Activated CD8-positive, alpha-beta memory T cell treated with anti-CD3 and anti-CD28 coated beads for 4 hours (primary cell): Measurements from ENCODE around the gene STMN3.
"Not testable (repeated sequence)": the region's sequence is repeated elsewhere in the genome, so short reads cannot be mapped to it uniquely, and the experiment has no call there.

ENCODE experiments used
- DNase-seq, 2 donors: peaks; one replicate each; pipeline ENCODE4 v3.0.0-alpha.2; 2020; ENCODE audit warnings: low read depth in 2 of 2

Gene STMN3

DNA sequence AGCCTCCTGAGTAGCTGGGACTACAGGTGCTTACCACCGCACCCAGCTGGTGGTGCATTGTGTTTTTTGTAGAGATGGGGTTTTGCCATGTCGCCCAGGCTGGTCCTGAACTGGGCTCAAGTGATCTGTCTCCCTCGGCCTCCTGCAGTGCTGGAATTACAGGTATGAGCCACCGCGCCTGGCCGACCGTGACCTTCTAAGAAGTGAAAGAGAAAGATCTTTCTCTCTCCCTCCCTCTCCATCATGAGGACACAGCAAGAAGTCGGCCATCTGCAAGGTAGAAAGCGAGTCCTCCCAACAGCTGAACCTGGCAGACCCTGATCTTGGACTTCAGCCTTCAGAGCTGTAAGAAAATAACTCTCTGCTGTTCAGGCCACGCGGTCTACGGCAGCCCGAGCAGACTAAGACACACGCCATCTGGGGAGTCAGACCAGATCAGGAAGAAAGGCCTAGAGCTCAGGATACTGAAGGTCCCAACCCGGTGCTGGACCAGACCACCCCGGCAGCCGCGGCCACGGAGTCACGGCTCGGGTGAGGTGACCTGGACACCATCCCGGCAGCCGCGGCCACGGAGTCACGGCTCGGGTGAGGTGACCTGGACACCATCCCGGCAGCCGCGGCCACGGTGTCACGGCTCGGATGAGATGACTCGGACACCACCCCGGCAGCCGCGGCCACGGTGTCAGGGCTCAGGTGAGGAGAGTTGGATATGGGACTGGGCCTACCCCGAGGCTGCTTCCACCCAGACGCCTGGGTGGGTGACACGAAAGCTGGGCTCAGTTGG is 35.9 kb downstream of the STMN3 start:
- no peak for DNase-seq

DNA sequence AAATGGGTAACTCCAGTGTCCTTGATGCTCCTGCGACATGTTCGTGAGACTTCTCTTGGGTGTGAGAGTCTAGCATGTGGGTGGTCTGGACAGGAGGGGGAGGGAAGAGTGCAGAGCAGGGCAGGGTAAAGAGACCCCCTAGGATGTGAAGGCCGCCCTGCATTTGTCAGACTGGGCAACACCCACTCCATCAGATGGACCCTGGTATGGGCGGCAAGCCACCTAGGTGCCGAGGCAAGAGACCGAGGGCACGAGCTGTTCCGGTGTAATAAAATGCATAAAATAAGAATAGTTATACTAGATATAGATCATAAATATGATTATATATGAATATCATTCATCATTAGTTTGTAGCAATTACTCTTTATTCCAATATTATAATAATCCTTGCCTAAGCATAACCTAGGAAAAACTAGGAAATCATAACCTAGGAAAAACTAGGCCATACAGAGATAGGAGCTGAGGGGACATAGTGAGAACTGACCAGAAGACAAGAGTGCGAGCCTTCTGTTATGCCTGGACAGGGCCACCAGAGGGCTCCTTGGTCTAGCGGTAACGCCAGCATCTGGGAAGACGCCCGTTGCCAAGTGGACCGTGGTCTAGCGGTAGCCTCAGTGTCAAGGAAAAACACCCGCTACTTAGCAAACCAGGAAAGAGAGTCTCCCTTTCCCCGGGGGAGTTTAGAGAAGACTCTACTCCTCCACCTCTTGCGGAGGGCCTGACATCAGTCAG is 39.2 kb downstream of the STMN3 start:
- DNase-seq = not testable (repeated sequence)

DNA sequence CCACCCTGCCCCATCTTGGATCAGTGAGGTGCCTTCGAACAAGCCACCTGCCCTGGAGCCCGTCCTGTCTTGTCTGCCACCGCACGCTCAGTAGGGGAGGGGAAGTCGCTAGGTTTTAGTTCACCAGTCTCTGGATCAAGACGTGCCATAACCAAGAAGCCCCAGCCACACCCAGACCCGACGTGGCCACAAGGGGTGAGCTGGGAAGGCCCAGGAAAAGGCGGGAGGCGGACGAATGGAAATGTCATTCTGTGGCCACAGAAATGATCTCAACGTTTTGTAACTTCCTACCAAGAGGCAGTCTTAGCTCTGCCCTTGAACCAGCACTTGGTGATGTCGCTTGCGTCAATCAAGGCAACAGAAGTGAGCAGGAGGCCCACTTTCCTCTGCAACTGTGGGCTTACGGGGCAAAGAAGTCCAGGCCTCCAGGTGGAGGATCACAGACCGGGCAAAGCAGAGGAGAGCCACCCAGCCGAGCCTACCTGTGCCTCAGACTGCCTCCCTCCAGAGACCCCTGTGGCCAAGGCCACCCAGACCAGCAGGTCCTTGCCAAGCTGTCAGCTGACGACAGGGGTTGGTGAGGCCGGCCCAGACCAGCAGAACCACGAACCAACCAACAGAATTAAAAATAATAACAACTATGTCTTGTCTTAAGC is 40.8 kb downstream of the STMN3 start:
- no peak for DNase-seq

DNA sequence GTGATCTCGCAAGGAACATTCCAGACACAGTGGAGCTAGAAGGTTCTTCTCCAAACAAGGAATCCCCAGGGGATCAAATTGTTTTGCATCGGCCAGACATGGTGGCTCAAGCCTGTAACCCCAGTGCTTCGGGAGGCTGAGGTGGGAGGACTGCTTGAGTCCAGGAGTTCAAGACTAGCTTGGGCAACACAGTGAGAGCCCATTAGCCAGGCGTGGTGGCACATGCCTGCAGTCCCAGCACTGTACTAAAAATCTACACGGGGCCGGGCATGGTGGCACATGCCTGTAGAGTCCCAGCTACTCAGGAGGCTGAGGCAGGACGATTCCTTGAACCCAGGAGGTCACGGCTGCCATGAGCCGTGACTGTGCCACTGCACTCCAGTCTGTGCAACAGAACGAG is 41.6 kb downstream of the STMN3 start:
- no peak for DNase-seq

DNA sequence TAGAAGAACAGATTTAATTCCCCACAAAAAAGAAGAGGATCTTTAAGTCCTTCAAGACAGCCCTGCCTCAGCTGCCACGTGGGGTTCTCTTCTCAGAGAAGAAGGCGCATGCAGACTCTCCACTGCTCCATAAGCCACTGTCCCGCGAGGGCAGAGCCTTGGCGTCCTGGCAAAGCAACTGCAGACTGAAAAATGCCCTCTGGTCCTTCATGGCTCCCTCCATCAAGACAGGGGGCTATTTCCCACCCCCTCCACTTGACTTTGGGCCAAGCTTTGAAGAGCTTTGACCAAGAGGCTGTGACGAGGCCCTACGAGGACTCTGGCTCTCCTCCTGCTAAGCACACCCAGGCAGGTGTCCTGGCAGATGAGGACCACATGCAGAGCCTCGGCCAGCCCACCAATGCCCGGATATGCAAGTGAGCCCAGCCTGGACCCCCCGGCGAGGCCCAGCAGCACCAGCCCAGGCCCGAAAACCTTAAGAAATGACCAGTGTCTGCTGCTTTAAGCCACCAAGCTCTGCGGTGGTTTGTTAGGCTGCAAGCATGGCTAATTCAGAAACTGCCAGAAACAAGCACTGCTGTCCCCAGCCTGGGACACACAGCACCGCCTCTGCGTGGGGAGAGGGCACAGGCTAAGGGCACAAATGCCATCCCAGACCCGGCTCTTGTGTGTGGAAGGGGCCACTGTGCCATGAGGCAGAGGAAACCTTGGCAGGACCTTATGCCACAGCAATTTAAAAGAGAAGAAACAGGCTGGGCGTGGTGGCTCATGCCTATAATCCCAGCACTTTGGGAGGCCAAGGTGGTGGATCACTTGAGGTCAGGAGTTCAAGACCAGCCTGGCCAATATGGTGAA is 42.4 kb downstream of the STMN3 start:
- DNase-seq = no peak

DNA sequence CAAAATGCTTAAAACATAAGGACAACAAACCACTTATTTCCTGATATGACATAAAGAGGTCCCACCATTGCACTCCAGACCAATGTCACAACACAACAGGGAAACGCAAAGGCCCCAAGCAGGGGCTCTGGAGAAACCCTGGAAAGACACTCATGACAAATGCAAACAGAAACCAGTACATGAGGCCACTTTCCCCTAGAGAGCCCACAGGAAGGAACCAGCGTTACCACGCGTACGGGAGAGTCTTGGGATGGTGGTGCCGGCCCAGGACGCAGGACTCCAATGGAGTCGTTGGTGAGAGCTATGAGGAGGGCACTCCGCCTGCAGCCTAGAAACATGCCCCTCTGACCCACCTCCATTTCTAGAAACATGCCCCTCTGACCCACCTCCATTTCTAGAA is 46.5 kb downstream of the STMN3 start:
- no peak for DNase-seq

- DNase-seq = no peak
Observed at GRCh38 chr20:63602321-63602720, 50.9 kb downstream of the STMN3 start.

- DNase-seq = not testable (repeated sequence)
Observed at GRCh38 chr20:63601679-63602078, 51.5 kb downstream of the STMN3 start.

- no peak for DNase-seq
Observed at GRCh38 chr20:63599396-63600050, 53.7 kb downstream of the STMN3 start.

- DNase-seq = no peak
Observed at GRCh38 chr20:63598479-63599395, 54.5 kb downstream of the STMN3 start.

DNA sequence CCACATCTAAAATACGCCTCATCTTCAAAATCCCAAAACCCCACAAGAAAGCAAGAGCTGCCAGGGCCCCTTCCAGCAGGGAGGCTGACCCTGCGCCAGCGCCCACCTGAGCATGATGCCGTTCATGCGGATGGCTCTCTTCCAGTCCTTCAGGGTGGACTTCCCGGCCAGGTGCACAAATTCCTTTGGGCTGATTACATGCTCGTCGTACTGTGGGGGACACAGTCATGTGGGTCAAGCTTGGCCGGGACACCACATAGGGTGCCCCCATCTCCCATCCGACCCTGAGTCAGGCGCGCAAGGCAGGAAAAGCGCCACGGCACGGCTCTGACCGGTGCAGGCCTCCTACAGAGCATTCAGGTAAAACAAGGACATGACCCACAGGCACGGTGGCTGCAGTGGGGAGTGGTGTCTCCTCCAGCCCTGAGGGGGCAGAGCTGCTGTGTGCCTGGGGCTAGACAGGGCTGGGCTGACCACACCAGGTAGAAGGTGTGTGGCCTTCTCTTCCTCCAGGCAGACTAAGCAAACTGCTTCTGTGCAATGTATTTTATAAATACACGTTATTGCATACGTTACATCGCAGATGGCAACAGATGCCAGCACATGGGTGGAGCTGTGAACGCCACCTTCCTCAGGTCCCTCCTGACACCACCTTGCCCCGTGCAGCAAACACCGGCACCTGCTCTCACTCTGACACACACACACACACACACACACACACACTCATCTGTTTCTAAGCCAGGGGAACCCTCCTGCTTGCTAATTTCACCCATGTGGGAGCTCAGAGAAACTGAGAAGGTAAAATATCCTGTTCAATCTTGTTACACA is 55.4 kb downstream of the STMN3 start:
- no peak for DNase-seq

DNA sequence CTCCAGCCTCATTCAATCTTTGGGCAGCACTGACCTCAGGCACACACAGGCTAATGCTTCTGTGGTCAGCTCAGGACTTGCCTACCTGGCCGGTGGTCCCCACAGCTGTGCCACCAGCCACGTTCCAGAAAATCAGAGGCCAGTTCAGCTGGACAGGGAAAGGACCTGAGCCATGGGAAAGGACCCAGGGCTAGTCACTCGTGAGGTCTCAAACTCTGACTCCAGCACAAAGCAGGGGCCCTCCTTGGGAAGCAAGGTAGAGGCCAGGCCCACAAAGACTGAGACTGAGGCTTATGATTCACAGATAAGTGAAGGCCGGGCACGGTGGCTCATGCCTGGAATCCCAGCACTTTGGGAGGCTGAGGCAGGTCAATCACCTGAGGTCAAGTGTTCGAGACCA is 56.8 kb downstream of the STMN3 start:
- DNase-seq = no peak

DNA sequence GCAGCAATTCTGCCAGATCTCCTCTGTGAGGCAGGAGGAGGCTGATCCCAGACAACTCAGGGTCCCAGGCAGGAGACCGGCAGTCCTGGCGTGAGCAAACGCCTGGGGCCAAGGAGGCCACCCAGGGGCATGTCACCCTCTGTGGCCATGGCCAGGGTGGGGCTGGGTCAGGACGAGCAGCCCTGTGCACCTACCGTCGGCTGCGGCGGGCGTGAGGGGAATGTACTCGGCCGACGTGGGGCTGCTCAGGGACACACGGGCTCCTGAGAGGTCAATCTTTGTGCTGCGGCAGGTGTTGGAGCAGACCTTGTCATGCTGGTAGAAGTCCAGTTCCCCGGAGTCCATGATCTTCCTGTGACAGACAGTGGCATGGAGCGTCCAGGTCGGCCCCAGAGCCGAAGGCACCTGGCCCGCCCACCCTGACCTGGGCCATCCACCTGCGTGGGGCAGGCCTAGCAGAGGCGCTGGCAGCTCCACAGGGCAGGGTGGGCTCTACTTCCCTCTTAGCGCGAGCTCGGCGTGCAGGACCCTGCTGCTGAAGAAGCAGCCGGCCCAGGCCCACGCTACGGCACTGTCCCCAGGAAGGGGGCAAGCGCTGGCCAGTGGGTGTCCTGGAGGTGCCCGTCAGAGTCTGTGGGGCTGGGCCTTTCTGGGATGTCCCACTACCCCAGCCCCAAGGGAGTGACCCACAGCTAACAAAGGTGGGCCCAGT is 57.7 kb downstream of the STMN3 start:
- DNase-seq = no peak

DNA sequence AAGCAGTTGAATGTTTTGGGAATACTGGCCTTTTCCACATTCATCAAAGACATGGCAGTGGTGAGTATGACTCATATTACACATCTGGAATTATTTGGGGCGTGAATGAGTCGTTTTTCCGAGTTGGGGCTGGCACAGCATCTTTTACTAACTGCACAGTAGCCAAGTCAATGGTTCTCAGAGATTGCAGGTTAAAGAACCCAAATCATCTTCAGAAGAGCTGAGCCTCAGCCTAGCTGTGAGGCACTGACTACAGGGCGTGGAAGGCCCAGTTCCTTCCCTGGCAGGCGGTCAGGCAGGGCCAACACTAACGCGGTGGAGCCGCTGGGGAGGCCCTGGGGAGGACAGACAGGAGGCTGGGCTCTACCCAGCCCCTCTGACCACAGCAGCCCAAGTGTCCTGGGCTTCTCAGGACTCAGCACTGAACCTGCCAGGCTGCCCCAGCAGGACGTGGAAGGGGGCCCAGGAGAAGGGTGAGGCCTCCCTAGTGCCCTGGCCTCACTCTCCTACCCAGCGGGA is 59.1 kb downstream of the STMN3 start:
- no peak for DNase-seq

- DNase-seq = no peak
Observed at GRCh38 chr20:63592661-63593060, 60.6 kb downstream of the STMN3 start.

DNA sequence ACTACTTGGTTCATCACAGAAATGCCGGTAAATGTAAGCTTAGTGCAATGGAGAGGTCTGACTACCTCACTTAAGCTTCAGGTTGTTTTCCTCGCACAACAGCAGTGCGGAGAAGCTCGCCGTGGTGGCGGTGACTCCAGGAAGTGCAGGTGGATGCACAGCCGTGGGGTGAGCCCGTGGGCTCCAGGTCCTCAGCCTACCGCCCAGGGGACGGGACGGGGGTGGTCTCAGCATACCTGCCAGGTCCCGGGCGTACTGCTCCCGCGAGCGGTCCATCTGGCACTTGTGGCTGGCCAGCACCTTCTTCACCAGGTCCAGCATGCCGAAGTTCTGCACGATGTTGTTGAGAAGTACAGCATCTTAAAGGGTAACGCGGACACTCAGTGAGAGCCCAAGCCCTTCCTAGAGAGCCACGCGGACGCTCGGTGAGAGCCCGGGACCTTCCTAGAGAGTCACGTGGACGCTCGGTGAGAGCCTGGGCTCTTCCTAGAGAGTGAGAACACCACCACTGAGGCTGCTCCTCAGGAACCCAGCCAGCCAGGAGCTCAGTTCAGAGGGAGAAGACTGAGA is 61.4 kb downstream of the STMN3 start:
- no peak for DNase-seq

GRCh38 chr20:63591147-63591533 is 62.1 kb downstream of the STMN3 start:
- DNase-seq = no peak
